HEK293T (cell line): Measurements from ENCODE around the gene SNRNP35.

Experiments
- ELF4 ChIP-seq: fragments of 450-650 bp; IDR thresholded peaks from 2 replicates; pipeline ENCODE4 v1.6.1; 2017; ENCODE audit warnings: antibody characterized with exemption
- NFRKB ChIP-seq: fragments of 450-650 bp; IDR thresholded peaks from 2 replicates; pipeline ENCODE4 v1.6.1; 2016; ENCODE audit warnings: mild to moderate bottlenecking, moderate library complexity

GRCh38 chr12:123427036-123427769, 30.7 kb upstream of the SNRNP35 start:
- TF ChIP-seq ELF4 (no peak), NFRKB (no peak)
